Transverse colon (tissue), 4 donors: ENCODE data around the gene AFF1.
A peak's percentile ranks its signal among the peaks of the same experiment; 100 is the strongest.

Experiments used
- CTCF ChIP-seq, 5 experiments: fragments of 200-600 bp in 3 of 5; fragments of 450-650 bp in 2 of 5; sonication (generic) in 3 of 5; IDR thresholded peaks; 1 replicate in 2 of 5; 2 replicates in 3 of 5; pipeline ENCODE4 v1.5.1; 2016 to 2017; ENCODE audit warnings: antibody characterized with exemption in 5 of 5, inconsistent platforms in 3 of 5, mild to moderate bottlenecking in 2 of 5, moderate library complexity in 1 of 5
- EP300 ChIP-seq: sonication (generic); formaldehyde crosslinking; IDR thresholded peaks from one replicate; pipeline ENCODE4 v1.6.1; 2017; ENCODE audit warnings: antibody characterized with exemption, low read depth
- POLR2AphosphoS5 ChIP-seq, 3 donors: sonication (generic); formaldehyde crosslinking; IDR thresholded peaks; one replicate each; pipeline ENCODE4 v1.6.1; 2016; ENCODE audit warnings: antibody characterized with exemption in 3 of 3

GRCh38 chr4:87041141-87041540, 106.3 kb downstream of the AFF1 start:
- TF ChIP-seq POLR2AphosphoS5 (IDR thresholded peaks at IDR 0.05): peak in 1 of 3 donors; percentile 9
- TF ChIP-seq CTCF (IDR thresholded peaks at IDR 0.05): no peak
- TF ChIP-seq EP300: no peak
